Measurements from ENCODE around the gene ACTN1.

DNA sequence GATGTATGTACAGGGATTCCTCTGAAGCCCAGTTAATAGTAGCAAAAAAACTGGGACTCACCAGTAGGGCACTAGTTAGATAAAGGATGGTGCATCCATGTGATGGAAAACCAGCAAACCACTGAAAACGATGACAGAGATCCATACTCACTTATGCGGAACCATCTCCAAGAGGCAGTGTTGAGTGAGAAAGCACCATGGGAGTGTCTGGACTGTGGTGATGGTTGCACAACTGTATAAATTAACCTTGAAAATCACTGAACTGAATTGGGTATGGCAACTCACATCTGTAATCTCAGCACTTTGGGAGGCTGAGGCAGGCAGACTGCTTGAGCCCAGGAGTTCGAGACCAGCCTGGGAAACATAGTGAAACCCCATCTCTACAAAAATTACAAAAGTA, 132.6 kb downstream of the ACTN1 start:
- no peak for TF ChIP-seq CTCF (IDR thresholded peaks at IDR 0.05)
- TF ChIP-seq POLR2A (IDR thresholded peaks at IDR 0.05): no peak
- no peak for TF ChIP-seq POLR2AphosphoS5 (IDR thresholded peaks at IDR 0.05)

Measured in breast epithelium (tissue), 3 donors.